ENCODE results near the gene RAB8A.

The RAB8A gene

DNA sequence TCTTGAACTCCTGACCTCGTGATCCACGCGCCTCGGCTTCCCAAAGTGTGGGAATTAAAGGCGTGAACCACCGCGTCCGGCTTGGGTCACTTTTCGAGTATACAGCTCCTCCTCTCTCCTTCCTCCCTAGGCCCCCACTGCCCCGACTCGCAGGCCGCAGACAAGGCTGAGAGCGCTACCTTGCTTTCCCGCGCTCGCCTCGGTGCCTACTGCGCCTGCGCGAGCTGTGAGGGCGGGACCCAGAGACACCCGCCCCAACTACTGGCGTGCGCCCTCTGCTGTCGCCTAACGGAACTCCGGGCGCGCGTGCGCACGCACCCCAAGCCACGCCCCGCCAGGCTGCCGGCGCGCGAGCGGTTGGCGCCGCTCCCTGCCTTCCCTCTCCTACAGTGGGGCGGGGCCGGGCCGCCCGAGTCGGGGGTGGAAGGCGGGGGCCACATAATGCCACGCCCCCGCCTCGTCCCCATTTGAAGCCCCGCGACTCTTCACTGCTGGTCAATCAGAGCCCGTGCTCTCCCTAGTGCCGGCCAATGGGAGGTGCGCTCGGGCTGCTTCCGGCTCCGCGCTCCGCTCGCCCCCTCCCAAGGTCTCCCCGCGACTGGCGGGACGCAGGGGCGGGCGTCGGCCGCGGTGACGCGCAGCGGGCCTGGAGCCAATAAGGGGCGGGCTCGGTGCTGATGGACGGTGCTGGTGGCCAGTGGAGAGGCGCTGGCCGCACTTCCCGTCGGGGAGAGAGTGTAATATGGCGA, at the start of gene RAB8A:
Gene RAB8A (plus strand): TSS at position 730 of the 749 bp plus-strand sequence. CDS start 13 bp downstream, at position 743.
- peak; percentile 100 for DNase-seq

DNA sequence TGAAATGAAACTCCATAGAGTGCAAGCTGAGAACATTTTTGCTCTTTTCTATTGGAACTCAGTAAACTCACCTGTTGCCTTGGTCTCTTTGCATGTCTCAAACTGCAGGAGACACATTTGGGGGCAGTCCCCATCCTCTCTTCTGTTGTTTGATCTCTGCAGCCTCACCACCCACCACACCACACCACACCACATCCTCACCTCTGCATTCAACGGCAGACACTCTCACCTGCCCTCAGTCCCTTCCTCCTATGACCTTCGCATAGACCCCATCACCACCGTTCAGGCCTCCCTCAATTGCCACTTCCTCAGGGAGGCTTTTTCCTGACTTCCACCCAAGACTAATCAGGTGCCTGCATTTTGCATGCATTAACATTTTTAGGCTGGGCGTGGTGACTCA, 49.7 kb upstream of the RAB8A start:
- DNase-seq = peak; percentile 41

DNA sequence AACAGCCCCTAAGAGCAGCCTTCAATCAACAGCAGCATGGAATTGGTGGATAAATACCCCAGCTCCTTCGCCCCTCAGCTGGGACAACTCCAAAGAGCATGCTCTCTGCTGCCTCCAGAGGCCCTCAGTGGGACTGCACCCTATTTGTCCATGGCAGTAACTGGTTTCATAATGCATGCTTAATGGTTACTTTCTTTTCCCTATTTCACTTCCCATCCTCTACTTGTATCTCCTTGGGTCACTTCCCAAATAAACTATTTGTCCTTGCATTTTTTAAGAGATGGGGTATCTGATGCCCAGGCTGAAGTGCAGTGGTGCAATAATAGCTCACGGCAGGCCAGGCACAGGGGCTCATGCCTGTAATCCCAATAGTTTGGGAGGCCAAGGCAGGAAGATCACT, 48.9 kb upstream of the RAB8A start:
- DNase-seq = peak; percentile 84

DNA sequence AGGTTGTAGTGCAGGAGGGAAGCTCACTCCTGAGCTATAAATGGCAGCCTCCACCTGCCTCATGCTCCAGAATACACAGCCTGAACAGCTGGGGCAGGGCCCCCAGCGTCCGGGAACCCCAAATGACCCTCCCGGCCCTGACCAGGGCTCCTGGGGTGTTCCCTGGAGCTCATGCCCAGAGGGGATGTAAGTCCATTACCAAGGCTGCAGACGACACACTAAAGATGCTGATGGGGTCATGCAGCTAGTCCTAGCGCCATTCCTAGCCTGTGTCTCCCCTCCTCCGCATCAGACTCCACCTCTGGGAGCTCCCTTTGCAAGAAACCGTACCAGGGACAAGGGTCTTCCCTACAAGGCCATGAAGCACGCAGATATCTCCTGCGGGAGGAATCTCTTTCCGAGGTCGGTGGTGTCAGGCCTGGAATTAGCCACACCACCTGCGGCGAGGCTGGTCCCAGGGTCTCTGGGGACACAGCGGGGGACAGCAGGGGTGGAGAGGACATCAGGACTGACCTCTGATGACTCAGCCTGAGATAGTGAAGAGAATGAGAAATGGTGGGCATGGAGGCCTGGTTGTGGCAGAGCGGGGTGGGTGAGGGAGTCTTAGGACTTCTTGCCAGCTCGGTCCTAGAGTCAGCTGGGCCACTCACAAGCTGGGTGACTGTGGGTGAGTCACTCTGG, 47.3 kb upstream of the RAB8A start:
- no peak for DNase-seq

DNA sequence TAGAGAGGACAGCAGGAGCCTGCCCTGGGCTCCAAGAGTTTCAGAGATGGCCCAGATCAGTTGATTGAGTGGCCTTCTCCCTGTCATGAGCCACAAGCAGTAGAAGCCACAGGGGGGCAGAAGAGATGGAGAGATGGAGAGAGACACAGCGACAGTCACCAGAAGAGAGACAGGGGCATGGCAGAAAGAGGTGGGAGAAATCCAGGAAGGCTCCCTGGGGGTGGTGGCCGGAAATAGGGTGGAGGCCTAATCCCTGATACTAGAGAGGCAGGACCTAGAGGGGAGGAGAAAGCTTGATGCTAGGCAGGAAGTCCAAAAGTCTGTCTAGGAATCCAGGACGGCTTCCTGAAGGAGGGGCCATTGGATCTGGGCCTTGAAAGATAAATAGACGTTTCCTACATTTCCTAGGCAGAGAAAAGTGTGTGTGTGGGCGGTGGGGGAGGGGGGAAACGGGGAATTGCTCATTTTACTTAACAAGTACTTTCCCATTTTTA, 45.0 kb upstream of the RAB8A start:
- peak; percentile 70 for DNase-seq

DNA sequence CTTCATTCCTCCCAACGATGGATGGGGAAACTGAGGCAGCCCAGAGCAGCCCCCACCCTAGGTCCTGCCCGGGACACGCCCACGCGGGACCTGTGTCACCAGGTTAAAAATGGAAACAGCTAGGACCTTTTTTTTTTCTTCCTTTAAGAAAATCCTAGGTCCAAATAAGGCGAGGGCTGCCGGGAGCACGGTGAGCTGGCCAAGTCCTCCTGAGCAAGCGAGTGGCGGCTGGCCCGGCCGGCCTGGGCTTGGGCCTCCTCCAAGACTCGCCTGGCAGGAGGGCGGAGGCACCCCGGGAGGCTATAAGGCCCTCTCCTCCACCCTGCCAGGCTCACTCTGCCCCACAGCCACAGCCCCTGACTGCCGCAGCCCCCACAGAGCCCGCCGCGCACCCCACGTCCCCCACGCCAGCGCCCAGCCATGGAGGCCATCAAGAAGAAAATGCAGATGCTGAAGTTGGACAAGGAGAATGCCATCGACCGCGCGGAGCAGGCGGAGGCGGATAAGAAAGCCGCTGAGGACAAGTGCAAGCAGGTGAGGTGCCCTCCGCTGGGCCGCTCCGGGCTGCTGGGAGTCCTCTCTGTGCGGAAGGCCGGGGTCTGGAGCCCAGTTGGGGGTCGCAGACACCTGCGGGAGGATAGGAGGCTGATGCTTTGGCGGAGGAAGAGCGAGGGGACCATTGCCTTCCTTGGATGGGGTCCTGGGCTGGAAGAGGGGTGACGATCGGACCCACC, 44.3 kb upstream of the RAB8A start:
- no peak for DNase-seq

DNA sequence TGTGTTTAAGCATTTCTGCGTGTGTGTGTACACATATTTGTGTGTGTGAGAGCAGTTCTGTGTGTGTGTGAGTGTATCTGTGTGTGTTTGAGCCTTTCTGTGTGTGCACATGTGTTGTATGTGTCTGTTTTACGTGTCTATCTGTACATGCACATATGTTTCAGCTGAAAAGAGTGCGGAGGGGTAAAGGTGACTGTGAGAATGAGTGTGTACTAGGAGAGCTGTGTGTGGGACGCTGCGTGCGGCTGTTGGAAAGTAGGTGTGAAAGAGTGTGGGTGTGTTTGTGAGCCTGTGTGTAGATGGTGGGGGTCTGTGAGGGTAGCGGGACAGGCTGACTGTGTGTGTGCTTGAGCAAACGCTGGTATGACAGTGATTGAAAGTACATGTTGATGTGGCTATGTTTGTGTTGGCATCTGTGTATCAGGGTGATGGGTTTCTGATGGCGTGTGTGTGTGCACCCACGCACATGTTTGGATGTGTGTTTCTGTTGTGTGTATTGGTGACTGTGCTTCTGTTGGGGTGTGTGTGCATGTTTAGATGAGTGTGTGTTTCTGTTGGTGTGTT, 42.9 kb upstream of the RAB8A start:
- no peak for DNase-seq

DNA sequence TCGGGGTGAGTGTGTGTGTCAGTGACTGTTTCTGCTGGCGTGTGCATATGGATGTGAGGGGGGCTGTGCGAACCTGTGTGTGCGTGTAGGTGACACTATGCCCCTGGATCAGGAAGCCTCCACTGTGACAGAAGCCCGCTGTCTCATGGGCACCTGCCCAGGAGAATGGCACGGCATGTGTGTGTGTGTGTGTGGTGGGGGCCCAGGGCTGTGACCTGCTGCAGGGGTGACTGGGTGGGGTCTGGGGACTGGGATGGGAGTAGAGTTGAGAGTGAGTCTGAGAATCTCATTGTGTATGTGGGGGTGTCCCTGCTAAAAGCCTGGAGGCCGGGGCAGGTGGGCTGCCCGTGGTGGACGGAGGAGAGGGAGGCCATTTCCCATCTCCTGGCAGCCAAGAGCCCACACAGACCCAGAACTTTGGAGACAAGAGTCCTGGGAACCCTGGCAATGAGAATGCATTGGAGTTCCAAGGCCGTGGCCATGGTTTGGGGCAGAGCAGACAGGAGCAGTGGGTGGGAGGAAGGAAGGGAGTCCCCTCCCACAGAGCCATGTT, 41.8 kb upstream of the RAB8A start:
- no peak for DNase-seq

DNA sequence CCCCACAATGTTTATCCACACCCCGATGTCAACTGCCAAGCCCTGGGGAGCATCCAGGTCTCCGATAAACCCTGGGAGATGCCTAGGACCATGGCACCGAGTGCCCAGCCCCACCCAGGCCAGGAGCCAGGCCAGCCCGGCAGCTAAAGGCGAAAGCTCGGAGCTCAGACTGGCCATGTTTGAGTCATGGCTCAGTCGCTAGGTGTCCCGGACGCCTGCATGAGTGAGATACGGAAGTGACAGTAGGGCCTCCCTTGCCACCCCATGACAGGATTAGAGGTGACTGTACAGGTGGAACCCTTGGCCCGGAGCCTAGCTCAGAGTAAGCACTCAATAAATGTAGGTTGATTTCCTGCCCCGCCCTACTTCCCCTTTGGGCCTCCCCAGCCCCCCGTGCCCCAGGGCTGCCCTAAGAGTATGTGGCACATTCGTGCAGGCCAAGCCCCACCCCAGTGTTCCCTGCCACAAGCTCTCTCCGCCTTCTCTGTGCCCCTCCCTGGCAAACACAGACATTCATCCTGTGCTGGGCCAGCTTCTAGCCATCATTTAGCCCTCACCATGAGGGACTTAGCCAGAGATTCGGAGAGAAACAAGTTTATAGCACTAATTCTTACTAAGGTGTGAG, 41.2 kb upstream of the RAB8A start:
- DNase-seq = peak; percentile 85

DNA sequence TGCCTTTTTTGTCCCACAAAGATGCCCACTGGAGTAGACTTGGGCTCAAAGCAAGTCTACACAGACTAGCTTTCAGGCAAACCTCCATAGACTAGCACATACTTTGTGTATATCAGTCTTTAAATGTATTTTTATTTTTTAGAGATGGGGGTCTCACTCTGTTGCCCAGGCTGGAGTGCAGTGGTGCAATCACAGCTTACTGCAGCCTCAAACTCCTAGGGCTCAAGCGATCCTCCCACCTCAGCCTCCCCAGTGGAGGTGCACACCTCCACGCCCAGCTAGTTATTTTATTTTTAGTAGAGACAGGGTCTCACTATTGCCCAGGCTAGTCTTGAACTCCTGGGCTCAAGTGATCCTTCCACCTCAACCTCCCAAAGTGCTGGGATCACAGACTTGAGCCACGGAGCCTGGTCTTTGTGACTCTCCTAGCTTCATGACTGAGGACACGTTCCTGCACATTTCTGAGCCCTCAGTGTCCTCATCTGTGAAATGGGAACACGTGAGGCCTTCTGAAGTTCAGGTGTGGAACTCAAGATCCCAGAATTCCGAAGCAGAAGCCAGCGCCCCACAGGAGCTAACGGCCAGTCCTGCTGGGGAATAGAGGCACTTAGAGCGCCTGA, 40.5 kb upstream of the RAB8A start:
- no peak for DNase-seq

DNA sequence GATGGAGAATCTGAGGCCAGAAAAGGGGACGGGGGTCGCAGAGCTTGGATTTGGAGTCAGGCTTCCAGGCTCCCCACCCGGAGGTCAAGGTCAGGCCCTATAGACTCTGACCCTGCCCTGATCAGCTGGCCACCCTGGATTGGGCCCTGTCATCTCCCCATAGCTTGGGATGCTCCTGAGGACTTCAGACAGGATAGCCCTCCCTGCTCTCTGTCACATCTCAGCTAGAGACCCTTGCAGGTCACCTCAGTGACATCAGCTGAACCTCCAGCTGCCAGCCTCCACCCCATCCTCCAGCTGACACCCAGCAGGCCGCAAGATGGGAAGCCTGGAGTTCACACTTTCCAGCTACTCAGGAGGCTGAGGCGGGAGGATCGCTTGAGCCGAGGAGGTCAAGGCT, 38.2 kb upstream of the RAB8A start:
- DNase-seq = peak; percentile 23

DNA sequence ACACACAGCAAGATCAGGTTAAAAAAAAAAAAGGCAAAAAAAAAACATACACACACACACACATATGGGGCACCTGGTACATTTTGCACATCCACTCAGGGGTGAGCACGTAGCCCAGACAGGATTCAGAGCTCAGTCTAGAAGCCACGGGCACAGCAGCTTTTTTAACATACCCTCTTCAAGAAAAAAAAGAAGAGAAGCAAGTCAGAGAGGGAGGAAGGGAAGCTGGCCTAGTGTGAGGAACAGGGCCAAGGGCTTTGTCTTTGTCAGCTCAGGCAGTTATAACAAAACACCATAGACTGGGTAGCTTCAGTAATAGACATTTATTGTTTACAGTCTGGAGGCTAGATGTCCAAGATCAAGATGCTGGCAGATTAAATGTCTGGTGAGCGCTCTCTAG, 37.7 kb upstream of the RAB8A start:
- peak; percentile 23 for DNase-seq

DNA sequence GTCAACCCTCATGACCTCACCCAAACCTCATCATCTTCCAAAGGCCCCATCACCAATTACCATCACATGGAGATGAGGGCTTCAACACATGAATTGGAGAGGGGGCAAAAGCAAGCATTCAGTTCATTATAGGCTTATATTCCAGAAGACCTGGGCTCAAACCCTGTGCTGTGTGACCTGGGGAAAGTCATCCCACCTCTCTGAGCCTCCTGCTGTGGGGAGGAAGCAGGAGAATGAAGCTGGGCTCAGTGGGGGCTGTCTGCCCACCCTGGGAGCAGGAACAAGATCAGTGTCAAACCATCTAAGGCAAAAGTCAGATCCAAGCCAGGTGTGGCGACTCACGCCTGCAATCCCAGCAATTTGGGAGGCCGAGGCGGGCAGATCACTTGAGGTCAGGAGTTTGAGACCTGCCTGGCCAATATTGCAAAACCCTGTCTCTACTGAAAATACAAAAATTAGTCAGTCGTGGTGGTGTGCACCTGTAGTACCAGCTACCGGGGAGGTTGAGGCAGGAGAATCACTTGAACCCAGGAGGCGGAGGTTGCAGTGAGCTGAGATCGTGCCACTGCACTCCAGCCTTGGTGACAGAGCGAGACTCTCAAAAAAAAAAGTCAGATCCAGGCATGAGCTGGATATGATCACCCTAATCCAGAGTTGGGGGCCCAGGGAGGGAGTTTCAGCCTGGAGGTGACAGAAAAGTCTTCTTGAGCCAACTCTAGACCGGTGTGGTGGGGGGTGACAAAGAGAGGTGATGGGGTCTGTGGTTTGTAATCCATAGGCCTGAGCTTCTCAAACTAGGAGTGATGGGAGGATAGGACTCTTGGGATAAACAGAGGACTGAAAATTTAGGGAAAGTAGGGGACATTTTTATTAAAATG, 37.0 kb upstream of the RAB8A start:
- DNase-seq = peak; percentile 24

DNA sequence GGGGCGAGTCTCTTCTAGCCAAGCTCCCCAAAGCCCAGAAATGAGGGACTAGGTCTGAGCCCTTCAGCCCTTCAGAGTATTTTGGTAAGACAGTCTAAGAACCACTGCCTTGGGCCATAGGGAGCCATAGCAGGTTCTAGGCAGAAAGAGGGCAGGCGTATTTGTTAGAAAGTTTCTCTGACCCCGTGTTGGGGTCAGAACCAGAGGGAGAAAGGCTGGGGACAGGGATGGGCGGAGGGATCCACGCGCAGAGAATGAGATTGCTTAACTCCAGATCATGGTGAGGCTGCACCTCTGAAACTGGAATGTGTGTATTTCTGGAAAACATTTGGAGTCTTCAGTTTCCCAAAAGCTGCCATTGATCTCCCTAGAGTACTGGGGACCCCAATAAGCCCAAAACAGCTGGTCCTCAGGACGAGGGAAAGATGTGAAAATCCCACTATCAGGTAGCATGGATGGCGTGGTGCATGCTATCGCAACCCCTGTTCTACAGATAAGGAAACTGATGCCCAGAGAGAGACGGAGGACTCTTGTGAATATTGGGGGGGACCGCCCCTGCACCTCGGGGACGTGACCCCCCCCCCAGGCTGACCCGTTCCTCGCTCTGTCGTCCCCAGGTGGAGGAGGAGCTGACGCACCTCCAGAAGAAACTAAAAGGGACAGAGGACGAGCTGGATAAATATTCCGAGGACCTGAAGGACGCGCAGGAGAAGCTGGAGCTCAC, 36.1 kb upstream of the RAB8A start:
- DNase-seq = peak; percentile 39

DNA sequence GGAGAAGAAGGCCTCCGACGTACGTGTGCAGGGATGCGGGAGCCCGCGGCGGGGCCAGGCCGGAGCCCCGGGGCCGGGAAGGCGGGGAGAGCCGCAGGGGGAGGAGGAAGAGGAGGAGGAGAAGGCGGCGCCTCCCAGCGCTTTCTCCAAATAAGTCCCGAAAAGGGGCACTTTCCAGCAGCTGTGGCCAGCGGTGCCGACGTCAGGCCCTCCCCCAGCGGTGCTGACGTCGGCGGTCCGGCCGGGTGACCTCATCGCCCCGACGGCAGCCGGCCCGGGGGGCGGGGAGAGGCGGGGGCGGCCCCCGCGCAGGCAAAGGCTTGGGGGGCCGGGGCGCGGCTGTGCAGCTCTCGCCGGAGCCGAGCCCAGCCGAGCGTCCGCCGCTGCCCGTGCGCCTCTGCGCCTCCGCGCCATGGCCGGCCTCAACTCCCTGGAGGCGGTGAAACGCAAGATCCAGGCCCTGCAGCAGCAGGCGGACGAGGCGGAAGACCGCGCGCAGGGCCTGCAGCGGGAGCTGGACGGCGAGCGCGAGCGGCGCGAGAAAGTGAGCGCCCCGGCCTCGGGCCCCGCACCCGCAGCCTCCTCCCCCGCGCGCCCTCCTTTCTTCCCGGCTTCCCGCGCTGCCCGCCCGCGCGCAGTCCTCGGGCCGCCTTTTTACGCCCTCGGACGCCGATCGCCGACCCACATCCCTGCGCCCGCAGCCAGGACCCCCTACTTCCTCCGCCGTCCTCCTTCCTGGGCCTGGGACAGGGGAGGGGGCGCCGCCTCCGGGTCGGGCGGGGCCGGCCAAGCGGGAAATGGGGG, 35.3 kb upstream of the RAB8A start, which contains the start of gene TPM4:
Gene TPM4 (plus strand): TSS at position 342 of the 804 bp plus-strand sequence. CDS start 71 bp downstream, at position 413.
- DNase-seq = peak; percentile 96

DNA sequence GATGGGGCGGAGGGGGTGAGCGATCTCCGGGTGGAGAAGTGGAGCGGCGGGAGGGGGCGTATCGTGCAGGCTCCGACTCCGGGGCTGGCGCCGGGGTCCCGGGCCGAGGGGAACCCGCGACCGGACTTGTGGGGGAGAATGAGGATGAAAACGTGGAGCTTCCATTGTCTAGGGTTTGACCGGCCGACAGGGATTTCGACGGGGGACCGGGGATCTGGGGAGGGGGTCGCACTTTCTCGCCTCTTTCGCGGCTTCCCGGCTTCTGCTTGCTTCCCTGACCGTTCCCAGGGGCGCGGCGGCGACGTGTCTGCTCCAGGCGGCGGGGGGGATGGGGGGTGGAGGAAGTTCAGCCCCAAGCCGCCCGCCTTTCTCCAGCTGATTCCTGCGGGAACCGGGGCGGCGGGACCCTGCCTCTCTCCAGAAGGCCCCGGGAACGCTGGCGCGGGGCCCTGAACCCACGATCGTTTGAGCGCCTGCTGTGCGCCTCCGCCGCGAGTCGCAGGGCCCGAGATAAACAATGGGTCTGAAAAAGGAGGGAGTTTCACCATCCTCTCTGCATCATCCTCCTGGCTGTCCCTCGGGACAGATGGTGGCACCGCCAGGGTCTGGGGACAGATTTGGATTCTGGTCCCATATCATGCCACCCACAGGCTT, 34.6 kb upstream of the RAB8A start:
- peak; percentile 44 for DNase-seq

DNA sequence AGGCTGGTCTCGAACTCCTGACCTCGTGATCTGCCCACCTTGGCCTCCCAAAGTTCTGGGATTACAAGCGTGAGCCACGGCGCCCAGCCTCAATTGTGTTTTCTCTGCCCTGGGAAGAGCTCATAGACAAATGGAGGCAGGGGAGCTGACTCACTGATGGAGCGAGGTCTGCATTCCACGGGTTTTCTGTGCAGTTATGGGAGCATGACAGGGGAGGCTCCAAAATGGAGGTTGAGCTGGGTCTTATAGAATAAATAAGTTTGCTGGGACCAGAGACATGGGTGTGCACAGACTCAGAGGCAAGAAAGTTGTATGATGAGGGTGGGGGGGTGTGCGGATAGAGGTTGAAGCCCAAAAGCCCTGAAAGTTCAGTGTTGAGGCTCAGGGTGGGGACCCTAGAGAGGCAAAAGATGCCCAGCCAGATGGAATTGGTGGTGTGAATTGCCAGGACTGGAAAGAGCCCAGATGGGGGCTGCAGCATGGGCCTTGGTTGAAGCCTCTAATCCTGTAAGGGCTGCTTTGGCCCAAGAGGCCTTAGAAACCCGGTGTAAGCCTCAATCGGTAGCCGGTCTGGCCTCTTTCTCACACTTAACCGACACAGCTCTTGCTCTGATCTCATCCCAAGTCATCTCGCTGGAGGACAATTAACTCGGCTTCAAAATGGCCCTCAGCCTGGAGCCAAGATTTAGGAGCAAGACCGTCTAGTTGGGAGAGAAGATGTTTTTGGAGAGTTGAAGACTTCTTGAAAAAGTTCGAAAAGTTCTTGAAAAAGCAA, 33.5 kb upstream of the RAB8A start:
- DNase-seq = peak; percentile 55

Measured in stimulated activated CD8-positive, alpha-beta memory T cell treated with anti-CD3 and anti-CD28 coated beads, Interleukin-4, amount 100 ng/mL, for 48 hours (primary cell).